ENCODE measurements around the gene ATG5.

DNA sequence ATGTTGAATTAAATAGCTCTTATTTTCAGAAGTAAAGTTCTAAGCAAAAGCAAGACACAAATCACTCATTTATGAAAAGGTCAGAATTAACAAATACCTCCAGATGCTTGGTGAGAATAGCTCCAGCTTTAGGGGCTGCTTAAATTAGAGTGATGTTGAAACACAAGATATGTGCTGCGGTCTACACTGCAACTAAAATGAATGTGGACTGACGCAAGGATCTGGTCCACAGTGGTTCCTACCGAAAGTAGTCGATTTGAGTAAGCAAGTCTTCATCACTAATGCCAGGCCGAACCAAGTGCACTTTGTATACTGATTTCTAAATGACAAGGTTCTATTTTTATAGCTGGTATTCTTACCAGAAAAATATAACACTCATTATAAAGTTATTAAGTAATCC, 143.1 kb downstream of the ATG5 start:
- TF ChIP-seq, protein P1, sequence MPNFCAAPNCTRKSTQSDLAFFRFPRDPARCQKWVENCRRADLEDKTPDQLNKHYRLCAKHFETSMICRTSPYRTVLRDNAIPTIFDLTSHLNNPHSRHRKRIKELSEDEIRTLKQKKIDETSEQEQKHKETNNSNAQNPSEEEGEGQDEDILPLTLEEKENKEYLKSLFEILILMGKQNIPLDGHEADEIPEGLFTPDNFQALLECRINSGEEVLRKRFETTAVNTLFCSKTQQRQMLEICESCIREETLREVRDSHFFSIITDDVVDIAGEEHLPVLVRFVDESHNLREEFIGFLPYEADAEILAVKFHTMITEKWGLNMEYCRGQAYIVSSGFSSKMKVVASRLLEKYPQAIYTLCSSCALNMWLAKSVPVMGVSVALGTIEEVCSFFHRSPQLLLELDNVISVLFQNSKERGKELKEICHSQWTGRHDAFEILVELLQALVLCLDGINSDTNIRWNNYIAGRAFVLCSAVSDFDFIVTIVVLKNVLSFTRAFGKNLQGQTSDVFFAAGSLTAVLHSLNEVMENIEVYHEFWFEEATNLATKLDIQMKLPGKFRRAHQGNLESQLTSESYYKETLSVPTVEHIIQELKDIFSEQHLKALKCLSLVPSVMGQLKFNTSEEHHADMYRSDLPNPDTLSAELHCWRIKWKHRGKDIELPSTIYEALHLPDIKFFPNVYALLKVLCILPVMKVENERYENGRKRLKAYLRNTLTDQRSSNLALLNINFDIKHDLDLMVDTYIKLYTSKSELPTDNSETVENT (CRISPR knock-in tag; IDR thresholded peaks at IDR 0.05) = no peak
- no peak for TF ChIP-seq ERF (CRISPR knock-in tag; IDR thresholded peaks at IDR 0.05)
- no peak for TF ChIP-seq CBX5 (IDR thresholded peaks at IDR 0.05; ENCODE audit: borderline replicate concordance, low read depth)
- TF ChIP-seq, protein P2, sequence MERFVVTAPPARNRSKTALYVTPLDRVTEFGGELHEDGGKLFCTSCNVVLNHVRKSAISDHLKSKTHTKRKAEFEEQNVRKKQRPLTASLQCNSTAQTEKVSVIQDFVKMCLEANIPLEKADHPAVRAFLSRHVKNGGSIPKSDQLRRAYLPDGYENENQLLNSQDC (CRISPR knock-in tag; IDR thresholded peaks at IDR 0.05) = no peak
- TF ChIP-seq SP1 (CRISPR knock-in tag; IDR thresholded peaks at IDR 0.05) = no peak
- no peak for TF ChIP-seq MAFG (tag; conservative IDR thresholded peaks at IDR 0.05)
- TF ChIP-seq SP2 (IDR thresholded peaks at IDR 0.05; ENCODE audit: extremely low read depth, low read depth, low read length, poor library complexity, severe bottlenecking) = no peak
- TF ChIP-seq EZH2 (IDR thresholded peaks at IDR 0.05; ENCODE audit: borderline replicate concordance, low read depth, low read length) = no peak
- TF ChIP-seq POLR2AphosphoS5 (IDR thresholded peaks at IDR 0.05; ENCODE audit: control insufficient read depth, insufficient read depth, low read depth, low read length) = no peak
- TF ChIP-seq ZNF57 (CRISPR knock-in tag; IDR thresholded peaks at IDR 0.05) = no peak
- TF ChIP-seq, protein P3, sequence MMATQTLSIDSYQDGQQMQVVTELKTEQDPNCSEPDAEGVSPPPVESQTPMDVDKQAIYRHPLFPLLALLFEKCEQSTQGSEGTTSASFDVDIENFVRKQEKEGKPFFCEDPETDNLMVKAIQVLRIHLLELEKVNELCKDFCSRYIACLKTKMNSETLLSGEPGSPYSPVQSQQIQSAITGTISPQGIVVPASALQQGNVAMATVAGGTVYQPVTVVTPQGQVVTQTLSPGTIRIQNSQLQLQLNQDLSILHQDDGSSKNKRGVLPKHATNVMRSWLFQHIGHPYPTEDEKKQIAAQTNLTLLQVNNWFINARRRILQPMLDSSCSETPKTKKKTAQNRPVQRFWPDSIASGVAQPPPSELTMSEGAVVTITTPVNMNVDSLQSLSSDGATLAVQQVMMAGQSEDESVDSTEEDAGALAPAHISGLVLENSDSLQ (IDR thresholded peaks at IDR 0.05) = no peak
- no peak for TF ChIP-seq ZKSCAN1 (IDR thresholded peaks at IDR 0.05; ENCODE audit: low read depth, low read length)

All from K562 (cell line).